Gastroesophageal sphincter (tissue), 3 donors: ENCODE measurements around the gene CASQ2.

Experiments
- POLR2A ChIP-seq, 2 donors: fragments of 450-650 bp; IDR thresholded peaks; one replicate each; pipeline ENCODE4 v1.6.1; 2017; ENCODE audit warnings: antibody characterized with exemption in 2 of 2, mild to moderate bottlenecking in 2 of 2, moderate library complexity in 1 of 2
- TF ChIP-seq, protein P1 (sequence below), 4 experiments: fragments of 200-600 bp in 2 of 4; fragments of 450-650 bp in 2 of 4; sonication (generic) in 1 of 4; IDR thresholded peaks; one replicate each; pipeline ENCODE4 v1.5.1; 2017 to 2019; ENCODE audit warnings: antibody characterized with exemption in 4 of 4, mild to moderate bottlenecking in 2 of 4, moderate library complexity in 2 of 4

GRCh38 chr1:115771094-115771846 is 2.8 kb upstream of the CASQ2 start:
- TF ChIP-seq, protein P1, sequence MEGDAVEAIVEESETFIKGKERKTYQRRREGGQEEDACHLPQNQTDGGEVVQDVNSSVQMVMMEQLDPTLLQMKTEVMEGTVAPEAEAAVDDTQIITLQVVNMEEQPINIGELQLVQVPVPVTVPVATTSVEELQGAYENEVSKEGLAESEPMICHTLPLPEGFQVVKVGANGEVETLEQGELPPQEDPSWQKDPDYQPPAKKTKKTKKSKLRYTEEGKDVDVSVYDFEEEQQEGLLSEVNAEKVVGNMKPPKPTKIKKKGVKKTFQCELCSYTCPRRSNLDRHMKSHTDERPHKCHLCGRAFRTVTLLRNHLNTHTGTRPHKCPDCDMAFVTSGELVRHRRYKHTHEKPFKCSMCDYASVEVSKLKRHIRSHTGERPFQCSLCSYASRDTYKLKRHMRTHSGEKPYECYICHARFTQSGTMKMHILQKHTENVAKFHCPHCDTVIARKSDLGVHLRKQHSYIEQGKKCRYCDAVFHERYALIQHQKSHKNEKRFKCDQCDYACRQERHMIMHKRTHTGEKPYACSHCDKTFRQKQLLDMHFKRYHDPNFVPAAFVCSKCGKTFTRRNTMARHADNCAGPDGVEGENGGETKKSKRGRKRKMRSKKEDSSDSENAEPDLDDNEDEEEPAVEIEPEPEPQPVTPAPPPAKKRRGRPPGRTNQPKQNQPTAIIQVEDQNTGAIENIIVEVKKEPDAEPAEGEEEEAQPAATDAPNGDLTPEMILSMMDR (IDR thresholded peaks at IDR 0.05) = no peak
- no peak for TF ChIP-seq POLR2A (IDR thresholded peaks at IDR 0.05)
